GM18870 (cell line): ENCODE measurements around the gene DDX1.
"Not testable (repeated sequence)": the region's sequence is repeated elsewhere in the genome, so short reads cannot be mapped to it uniquely, and the experiment has no call there.

Source experiments
- ATAC-seq: cut with Tn5 transposase; IDR thresholded peaks from one replicate; pipeline ENCODE4 v1.9.1; 2021; ENCODE audit warnings: moderate library complexity; ENCODE audit not compliant: unreplicated experiment

DDX1 gene

GRCh38 chr2:15672961-15673918 lies 81.6 kb downstream of the DDX1 start:
- no peak for ATAC-seq

- no peak for ATAC-seq
Measured at GRCh38 chr2:15673919-15674636, 82.4 kb downstream of the DDX1 start.

GRCh38 chr2:15674637-15675455 lies 83.2 kb downstream of the DDX1 start:
- no peak for ATAC-seq

- no peak for ATAC-seq
Measured at GRCh38 chr2:15675456-15676195, 84.0 kb downstream of the DDX1 start.

GRCh38 chr2:15677141-15677843 lies 85.6 kb downstream of the DDX1 start:
- ATAC-seq = no peak

GRCh38 chr2:15678346-15678745 lies 86.7 kb downstream of the DDX1 start:
- no peak for ATAC-seq

- no peak for ATAC-seq
Measured at GRCh38 chr2:15678909-15679308, 87.2 kb downstream of the DDX1 start.

- ATAC-seq = no peak
Measured at GRCh38 chr2:15679386-15679924, 87.8 kb downstream of the DDX1 start.

- not testable (repeated sequence) for ATAC-seq
Measured at GRCh38 chr2:15680132-15680531, 88.5 kb downstream of the DDX1 start.
